M059J (cell line): ENCODE results near the gene DAPL1. TPM values are rescaled to one million over a fixed set of nuclear protein-coding genes. Genes with fewer than 3 reads are reported as not detected.

Experiments
- DNase-seq: peaks from one replicate; pipeline ENCODE4 v3.0.0-alpha.2; 2012; ENCODE audit warnings: low read depth
- total RNA-seq: library from RNA; depleted of rRNA; stranded (reverse); fragments of >200 nt; shearing (Covaris generic); gene quantifications from 2 replicates; pipeline ENCODE4 v1.2.3, GENCODE V29; 2014; rRNA removed

The DAPL1 gene, protein sequence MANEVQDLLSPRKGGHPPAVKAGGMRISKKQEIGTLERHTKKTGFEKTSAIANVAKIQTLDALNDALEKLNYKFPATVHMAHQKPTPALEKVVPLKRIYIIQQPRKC
- 2.2 TPM in 1 of 2 replicates, not detected in the other for total RNA-seq

DNA sequence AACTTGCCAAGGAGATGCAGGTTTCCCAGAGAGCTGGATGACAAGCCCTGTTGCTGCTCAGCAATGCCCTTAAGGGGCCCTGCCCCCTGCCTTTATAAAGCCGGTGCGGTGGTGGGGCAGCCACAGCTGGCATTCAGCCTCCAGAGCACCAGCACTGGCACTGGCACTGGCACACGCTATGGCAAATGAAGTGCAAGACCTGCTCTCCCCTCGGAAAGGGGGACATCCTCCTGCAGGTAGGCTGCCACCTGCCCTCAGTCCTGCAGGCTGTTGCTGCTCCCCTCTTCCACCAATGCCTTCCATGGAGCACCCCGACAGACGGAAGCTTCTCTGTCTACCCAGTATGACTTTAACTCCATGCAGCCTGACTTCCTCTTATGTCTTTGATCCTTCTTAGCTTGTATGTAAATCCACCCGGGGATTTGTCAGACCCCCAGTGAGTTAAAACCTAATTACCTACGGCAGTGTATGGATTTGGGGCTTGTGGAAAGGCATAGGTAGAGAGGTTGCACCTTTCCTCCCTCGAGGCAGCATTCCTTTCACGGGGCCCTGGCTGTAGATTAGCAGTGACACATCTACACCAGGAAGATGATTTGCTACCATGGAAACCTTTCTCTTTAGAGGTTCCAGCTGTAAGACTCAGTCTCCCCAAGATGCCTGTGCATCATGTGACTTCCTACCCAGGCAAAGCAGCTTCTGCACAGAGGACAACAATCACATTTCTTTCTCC is at the start of gene DAPL1:
TSS of gene DAPL1 (plus strand) at position 123 of the 730 bp plus-strand sequence. CDS start at position 179, 56 bp downstream.
- no peak for DNase-seq

DNA sequence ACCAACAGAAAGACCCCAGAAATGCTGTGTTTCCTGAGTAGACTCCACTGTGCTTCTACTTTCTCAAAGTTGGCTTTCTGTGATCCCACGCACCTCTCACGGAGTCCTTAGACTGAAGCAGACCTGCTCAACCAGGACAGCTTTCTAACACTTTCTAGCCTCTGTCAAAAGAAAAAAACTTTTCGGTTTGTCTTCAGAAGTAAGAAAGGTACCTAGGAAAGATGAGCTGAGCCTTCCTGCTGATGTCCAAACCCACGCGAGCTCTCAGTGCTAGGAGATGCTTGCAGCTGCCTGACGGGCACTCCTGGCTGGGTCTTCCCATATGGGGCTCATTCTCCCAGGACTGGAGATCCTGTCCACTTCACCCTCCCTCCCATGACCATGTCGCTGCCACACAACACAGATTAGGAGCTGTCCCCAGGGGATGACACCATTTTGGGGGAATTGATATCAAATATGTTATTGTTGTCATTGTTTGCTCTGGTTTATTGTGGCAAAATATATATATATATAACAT is 49.2 kb upstream of the DAPL1 start:
- no peak for DNase-seq

DNA sequence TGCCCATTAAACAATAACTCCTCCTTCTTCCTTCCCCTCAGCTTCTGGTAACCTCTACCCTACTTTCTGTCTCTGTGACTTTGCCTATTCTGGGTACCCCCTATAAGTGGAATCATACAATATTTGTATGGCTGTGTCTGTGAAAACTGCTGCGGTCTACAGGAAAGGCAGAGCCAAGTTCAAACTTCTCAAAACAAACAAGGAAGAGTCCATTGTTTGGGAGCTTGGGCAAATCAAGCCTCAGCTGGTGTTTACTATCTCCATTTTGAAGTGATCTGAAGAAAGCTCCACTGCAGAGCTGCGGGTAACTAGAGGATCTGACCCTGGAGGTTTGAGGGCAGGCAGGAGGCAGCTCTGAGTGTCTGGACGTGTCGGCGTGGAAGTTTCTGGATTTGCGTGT is 48.6 kb upstream of the DAPL1 start:
- DNase-seq: no peak

DNA sequence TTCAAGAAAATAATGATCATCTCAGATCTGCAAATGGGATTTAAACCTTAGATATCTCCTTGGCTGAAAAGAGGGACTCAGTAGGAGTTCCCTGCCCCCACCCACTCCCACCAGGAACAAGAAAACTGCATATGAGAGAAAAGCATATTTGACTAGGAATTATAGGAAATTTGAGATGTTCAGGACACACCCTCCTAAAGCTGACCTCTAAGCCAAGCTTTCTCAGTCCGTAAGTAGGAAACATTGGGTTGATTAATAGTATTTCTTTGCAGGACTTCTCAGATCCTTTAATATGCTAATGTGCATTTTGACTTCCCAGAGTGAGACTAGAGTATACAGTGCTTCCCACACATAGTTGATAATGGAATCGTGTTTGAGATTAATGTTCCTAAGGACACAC is 47.8 kb upstream of the DAPL1 start:
- DNase-seq: no peak

DNA sequence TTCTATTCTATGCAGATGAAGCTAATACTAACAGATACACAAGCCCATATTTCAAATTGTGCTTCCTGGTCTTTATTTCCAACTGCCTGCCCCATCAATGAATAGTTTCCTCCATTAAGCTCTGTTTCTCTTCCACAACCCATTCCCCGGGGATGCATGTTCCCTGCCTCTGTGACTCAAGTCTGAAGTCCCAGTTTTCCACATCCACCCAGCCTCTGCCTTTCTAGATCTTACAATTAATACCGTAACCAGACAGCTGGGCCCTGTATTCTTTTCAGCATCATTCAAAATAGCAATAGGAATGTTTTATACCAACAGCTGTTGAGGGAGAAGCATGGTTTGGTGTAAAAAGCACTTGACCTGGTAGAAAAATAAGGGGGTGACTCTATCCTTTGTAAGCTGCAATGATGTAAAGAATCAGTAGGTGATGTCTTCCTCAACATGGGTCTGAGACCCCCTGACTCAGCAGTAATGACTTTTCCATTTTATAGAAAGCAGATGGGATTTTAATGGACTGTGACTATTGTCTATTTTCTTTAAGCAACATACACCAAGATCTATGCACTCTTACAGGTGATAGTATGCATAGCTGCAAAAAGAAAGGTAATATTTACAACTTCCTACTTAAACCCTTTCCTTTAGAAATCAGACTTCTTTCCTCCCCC is 46.1 kb upstream of the DAPL1 start:
- no peak for DNase-seq

DNA sequence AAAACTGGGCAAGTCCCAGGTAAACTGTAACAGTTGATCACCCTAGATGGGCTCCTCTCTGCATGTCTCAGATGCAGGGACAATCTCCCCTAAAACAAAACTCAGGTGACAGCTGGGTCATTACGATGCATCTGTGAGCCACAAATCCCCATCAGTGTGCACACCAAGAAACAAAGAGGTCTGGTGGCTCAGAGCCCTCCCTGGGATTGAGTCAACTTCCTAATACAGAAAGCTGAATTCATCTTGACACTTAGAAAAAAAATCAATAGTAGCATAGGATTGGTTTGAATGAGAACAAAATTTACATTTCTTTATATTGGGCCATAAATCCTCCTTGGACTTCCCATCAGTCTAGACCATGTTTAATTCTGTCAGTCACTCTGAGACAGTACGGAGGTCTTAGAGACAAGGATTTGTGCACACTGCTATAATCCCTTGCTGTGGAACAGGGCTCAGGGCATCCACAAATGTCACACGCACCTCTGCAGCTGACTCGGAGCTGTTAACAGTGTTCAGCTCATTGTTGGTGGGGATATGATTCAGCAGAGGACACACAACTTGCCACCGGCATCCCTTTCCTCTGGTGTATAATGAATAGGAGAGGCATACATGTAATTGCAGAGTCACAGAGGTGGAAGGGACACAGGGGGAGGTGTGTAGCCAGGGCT is 44.5 kb upstream of the DAPL1 start:
- no peak for DNase-seq

DNA sequence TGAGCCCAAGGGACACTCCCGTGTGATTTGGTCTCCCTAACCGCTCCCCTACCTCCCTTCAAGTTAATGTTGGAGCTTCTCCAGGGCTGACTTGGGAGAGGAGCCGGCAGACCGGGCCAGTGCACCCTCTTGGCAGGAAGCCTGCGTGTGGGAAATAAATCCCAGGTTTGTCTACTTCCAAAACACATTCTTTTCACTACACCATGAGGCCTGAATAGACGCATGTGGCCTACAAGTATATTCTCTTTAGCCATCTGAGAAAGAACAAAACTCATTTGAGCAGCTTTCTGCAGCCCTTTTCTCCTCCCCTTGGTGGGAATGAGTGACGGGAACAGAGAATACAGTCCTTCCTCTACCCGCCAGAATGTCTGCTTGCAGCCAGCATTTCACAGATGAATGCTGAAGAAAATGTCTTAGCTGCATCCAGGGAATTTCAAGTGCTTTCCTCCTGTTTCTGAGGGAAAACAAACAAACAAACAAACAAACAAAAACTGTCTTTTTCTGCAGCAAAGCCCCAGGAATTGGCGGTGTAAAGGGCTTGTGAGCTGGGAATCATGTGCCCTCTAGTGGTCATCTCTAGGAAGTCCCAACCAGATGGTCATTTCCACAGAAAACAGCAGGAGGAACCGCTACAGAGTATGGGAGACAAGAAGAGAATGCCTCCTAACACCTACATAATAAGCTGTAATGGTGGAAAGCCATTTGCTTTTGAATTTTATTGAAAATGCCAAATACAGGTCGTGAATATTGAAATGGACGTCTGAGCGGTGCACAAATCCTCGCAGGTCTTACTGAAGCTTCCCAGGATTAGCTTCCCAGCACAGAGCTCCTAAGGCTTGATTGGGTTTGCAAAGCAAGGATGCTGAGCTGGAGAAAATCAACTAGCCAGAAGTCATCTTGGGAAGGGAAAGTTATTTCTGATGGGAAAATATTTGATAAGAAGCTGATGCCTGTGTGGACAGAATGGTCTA is 41.2 kb upstream of the DAPL1 start:
- peak; percentile 55 for DNase-seq

DNA sequence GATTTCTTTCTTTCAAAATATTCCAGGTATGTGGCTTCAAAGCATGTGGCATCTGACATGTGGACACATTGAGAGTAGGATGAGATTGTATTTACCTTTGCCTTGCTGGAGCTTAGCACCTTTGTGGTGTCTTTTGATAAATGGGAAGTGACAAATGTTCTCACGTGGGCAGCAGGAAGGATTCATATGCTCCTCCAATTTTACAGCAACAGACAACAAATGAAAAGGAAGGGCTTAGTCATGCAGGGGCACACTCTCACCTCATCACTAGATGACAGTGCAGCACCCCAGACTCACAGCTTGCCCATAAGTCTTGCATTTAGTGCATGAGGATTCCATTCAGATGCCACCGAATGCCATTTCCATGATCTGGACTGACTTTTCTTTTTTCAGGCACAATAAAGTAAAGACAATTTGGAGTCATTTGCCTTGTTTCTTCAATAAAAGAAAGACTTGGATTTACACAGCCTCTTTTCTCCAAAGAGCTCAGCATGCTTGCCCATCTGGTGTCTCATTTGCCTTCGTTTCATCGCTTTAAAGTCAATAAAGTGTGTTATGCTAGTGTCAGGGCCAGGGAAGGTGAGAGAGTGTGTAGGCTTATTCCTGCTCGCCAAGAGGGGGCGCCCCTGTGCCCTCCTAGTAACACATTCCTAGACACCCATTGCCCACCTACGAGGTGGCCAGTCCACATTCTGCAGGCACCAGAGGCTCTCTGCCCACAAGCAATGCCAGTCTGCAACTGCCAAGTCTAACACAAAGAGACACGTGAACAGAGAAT is 39.6 kb upstream of the DAPL1 start:
- DNase-seq: no peak

DNA sequence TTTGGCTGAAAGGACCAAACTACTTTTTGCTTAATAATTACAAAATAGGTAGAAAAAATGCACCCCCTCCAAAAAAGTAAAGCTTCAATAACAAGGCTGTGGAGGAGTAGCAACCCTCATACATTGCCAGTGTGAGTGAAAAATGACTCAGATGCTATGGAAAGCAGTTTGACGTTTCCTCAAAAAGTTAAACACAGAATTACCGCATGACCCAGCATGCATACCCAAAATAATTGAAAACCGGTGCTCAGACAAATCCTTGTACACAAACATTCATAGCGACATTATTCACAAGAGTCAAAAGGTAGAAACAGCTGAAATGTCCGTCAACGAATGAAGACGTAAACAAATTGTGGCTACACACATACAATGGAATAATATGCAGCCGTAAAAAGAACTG is 38.8 kb upstream of the DAPL1 start:
- DNase-seq: no peak

DNA sequence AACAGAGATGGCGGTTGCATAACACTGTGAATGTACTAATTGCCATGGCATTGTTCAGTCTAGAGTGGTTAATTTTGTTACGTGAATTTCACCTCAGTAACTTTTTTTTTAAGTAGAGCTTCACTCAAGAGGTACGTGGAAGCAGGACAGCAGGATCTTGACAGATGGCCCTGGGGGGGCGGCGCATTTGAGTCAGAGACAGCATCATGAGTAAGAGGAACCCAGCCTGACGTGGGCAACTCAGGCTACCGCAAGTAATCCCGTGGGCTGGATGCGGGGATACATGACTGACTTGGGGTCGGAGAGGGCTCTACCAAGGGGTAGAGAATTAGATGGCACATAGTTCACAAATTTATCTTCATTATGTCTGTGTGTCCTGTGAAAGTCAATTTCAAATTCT is 38.1 kb upstream of the DAPL1 start:
- no peak for DNase-seq

DNA sequence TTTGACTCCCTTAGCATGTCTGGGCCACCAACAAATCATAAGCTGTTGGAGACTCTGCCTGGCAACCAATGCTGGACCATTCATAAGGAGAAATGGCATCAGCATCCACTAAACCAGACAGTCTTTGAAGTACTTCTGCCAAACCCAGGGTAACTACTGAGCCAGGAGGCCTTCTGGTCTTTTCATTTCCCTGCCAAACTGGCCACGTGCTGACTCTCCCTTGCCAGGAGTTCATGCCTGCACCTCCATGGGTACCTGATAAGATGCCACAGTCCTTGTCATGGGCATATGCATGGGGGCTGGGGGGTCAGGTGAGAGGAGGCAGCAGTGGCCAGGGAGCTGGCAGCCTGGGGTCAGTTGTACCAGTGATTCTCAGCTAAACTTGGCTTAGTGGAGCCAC is 34.2 kb upstream of the DAPL1 start:
- no peak for DNase-seq

DNA sequence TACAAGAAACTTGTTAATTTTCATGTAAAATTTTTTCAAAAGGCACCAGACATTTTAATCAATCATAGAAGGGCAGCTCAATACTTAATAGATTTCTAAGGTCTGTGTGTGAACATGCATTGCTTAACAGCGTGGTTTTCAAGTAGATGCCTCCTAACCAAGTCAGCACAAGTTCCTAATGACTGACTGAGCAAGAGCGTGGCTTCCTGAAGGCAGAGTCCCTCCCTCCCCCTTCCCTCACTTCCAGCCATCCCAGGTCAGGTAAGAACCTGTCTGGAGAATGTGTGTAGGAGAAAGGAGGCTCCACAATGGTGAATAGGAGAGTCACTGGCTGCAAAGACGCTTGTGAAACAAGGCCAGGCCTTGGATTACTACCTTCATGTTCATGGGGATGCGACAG is 33.5 kb upstream of the DAPL1 start:
- DNase-seq: no peak

DNA sequence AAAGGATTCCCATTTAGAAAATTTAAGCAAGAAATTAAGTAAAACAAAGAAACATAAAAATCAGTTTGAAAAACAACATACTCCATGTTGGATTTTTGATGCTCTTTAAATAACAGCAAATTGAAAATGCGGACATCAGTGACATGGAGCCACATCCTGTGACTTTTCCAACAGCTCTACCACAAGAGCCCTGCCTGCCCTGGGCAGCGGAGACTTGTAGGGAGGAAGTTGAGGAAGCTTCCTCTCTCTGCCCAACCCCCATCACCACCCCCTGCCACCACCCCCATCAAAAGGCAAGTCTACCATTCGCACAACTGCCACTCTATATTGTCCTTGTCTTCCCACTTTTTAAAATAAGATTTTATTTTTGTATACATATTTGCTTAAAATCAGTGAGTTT is 32.8 kb upstream of the DAPL1 start:
- DNase-seq: no peak

DNA sequence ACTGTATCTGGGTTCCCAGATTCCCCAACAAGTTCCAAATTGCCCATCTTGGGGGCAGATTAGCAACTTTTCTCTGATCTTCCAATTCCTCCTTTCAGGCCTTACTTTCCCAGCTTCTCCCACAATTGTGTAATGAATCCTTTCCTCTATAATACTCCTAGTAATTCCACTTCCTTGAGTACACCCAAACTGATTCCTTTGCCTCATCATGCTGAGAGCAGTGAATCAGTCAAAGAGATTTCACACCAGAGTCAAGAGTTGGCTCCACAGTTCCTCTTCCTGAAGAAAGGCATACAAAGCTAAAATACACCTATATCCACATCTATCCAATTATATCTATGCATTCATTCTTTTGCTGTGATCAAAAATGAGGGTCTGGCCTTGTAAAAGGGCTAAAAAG is 28.6 kb upstream of the DAPL1 start:
- DNase-seq: no peak

DNA sequence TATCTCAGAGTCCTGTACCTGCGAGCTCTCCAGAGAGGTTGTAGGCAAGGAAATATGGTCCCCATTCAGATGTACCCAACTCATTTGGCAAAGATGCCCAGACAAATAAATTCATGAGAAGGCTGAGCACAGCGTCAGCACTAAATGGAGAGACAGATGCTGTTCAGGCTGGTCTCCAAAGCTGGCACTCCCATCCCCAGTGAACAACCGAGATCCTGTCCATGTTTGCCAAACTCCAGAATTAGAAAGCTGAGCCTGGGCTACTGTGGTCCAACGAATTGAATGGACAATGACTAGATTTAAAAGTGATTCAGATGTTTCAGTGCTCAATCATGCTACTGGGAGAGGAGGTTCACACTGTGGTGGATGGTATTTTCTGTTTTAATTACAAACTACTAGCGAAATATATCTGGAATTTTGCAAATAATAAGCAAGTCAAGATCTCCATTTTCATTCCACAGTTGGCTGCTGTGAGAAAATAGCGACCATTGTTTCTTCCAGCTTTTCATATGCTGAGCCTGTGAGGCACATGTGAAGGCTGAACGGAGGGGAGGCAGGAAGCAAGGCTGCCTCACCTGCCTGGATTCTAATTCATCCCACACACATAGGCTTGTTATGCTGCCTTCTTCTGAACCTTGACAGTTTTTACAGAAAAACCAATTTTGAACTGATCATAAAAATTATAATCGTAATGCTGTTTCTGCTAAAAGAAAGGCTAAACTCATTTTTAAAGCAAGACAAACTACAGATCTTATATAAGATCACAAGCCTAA is 22.6 kb upstream of the DAPL1 start:
- DNase-seq: no peak

DNA sequence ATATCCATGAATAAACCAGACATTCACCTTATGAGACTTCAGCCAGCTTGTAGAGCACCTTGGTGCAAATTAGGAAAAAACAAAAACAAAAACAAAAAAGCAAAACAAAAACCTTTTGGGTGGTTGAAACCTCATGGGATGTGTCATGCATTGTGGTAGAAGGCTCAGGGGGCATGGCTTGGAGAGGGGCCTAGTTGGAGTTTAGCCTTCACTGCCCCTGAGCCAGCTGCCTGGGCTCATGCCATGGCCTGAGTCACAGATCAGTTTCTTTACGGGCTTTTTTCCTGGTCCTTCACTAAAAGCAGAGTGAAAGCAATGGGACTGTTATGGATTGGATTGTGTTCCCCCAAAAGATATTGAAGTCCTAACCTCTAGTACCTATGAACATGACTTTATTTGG is 22.0 kb upstream of the DAPL1 start:
- DNase-seq: peak; percentile 64

DNA sequence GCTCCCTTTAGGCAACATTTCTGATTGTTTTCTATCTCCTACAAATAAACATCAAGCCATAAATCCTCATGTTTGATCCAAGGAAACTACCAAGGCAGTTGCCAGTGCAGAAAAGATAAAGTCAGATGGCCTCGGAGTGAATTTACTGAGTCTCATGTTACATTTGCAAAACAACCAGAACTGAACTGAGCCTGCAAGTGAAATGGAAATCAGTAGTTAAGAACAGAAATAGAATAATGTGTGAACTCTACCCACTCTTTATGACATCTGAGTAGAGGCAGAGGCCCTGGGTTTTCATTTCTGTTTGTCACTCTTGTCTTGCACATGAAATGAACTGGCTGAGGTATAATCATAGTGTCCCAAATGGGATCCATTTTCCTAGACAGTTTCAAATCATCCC is 20.4 kb upstream of the DAPL1 start:
- DNase-seq: no peak

DNA sequence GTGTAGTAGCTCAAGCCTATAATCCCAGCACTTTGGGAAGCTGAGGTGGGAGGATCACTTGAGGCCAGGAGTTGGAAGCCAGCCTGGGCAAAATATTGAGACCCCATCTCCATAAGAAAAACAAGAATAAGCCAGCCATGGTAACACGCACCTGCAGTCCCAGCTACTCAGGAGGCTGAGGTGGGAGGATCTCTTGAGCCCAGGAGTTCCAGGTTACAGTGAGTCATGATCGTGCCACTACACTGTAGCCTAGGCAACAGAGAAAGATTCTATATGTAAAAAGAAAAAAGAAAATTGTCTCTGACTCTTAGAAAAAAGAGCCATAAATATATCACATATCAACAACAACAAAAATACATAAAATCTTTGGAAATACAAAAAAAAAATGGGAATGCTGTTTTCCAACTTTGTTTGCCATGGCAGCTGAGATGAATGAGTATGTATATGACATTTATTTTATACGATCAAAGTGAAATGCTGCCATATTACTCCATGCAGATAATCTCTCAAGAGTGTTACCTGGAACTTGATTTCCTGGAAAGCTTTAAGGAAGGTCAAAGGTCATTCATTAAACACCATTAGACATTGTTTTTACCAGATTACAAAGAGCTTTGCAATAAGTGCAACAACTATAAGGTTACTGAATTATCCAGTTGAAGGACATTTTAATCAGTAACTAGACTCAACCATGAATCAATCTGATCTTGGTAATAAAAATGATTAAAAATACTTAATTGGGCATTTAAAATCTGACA is 19.7 kb upstream of the DAPL1 start:
- DNase-seq: no peak

DNA sequence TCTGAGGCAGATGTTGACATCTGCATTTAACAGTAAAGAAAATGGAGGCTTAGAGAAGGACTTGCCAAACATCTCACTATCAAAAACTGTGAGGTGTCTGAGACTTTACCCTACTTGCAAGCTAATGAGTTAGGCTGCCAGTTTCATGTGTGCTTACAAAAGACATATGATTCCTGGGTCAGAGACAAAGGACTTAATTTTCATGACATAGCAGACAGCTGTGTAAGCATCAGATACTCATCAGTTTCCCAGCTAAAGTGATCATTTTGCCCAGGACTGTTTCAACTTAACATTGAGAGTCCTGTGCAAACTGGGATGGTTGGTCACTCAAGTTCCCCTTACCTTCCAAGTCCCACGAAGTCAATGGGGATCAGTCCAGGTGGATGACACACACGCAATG is 18.9 kb upstream of the DAPL1 start:
- DNase-seq: no peak
